HG03469 (cell line): ENCODE data around the gene ECSIT.
"Not testable (repeated sequence)": the region's sequence is repeated elsewhere in the genome, so short reads cannot be mapped to it uniquely, and the experiment has no call there.

Source experiments
- ATAC-seq: cut with Tn5 transposase; IDR thresholded peaks from one replicate; pipeline ENCODE4 v1.9.1; 2021; ENCODE audit warnings: mild to moderate bottlenecking, moderate library complexity, moderate number of reproducible peaks; ENCODE audit not compliant: unreplicated experiment

ECSIT gene

DNA sequence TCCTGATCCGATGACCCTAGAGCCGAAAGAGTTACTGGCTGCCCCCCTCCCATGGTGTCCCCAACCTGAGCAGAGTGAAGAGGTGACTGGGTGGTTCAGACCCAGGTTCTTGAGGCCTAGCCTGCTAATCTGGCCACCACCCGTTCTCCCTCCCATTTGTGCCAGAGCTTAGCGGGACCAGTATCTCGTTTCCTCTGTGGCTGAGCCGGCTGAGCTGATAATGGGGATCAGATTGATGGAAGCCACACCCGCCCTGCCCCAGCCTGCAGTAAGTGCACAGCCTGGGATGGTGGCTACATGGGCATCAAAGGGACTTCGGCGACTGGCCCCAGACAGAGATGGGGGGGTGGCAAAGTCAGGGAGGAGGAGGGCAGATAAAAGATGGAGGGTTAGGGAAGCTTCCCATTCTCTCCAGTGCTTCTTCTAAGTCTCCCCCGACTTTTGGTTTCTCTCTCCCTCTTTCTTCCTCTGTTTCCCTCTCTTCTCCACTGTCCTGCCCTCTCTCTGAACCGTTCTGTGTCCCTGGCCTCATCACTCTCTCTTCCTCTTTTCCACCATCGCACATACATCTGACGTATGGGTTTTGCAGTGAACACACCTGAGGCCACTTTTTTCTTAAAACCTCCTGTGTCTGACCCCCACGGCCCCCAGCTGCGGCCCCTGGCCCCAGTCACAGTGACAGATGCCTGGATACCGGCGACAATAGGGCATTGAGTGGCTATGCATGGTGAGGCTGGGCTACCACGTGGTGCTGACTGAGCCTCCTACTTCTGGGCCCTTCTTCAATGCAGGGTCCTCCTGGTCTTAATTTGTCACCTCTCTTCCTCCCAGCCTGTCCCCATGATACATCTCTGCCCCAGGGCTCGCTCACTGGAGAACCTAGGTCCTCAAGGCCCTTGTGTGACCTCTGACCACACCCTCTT lies 50.5 kb downstream of the ECSIT start:
- no peak for ATAC-seq

DNA sequence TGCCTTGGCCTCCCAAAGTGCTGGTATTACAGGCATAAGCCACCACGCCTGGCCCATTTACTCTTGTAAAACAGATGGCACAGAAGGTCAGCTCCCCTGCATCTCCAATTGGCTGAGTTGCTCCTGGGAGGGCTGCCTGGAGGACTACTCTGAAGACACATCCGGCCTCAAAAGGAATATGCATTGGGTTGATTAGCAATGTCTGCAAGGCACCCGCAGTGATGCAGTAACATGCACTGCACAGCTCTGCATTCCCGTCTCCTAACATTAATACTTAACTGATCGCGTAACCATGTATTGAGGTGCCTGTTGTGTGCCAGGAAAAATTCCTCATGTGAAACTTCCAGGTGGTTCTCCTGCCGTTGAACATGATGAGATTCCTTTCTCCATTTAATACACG lies 53.1 kb downstream of the ECSIT start:
- ATAC-seq = no peak

DNA sequence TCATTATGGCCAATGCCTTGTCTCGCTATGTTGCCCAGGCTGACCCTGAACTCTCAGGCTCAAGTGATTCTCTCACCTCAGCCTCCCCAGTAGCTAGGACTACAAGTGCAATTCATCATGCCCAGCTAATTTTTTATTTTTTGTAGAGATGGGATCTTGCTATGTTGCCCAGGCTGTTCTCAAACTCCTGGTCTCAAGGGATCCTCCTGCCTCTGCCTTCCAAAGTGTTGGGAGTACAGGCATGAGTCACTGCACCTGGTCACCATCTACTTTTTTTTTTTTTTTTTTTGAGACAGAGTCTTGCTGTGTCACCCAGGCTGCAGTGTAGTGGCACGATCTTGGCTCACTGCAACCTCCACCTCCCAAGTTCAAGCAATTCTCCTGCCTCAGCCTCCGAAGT lies 53.6 kb downstream of the ECSIT start:
- ATAC-seq = not testable (repeated sequence)

DNA sequence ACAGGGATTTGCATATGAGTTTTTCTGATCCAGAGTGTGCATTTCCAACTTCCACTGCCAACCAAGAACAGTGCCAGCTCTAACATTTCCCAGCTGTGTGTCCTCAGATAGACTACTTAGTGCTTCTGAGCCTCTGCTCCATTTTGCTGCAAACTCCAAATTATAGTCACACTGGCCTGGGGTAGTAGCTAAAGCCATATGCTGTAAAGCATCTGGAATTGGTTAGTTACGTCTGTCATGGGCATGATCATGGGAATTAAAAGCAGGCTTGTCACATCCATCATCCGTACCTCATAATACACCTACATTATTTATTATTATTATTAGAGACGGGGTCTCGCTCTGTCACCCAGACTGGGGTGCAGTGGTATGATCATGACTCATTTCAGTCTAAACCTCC lies 55.2 kb downstream of the ECSIT start:
- no peak for ATAC-seq

DNA sequence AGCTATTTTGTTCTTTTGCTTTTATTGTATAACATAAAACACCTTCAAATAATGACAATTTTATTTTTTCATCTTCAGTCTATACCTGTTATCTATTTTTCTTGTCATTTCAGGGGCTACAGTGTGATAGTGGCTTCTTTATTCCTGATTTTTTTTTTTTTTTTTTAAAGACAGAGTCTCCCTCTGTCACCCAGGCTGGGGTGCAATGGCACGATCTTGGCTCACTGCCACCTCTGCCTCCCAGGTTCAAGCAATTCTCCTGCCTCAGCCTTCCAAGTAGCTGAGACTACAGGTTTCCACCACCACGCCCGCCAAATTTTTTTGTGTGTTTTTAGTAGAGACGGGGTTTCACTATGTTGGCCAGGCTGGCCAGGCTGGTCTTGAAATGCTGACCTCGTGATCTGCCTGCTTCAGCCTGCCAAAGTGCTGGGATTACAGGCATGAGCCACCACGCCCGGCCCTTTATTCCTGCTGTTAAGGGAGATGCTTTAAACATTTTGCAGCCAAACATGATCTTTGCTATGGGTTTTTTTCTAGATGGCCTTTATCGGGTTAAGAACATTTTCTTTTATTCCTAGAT lies 60.6 kb downstream of the ECSIT start:
- ATAC-seq = not testable (repeated sequence)

DNA sequence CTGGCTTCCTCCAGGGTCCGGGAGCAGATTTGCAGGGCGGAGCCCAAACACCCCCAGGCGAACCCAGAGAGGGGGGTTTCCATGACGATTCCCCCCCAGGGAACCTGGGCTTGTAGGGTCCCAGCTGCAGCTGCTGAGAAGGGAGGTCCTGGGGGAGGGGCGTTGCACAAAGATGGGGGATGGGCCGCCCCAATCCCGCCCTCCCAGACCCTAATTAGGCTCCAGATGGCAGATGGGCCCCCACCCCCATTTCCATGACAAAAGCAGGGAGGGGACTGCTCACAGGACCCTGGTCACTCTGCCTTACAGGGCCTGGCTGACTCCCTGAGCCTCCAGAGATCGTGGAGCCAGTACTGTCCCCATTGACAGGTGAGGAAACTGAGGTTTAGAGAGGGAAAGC lies 63.3 kb downstream of the ECSIT start:
- no peak for ATAC-seq

DNA sequence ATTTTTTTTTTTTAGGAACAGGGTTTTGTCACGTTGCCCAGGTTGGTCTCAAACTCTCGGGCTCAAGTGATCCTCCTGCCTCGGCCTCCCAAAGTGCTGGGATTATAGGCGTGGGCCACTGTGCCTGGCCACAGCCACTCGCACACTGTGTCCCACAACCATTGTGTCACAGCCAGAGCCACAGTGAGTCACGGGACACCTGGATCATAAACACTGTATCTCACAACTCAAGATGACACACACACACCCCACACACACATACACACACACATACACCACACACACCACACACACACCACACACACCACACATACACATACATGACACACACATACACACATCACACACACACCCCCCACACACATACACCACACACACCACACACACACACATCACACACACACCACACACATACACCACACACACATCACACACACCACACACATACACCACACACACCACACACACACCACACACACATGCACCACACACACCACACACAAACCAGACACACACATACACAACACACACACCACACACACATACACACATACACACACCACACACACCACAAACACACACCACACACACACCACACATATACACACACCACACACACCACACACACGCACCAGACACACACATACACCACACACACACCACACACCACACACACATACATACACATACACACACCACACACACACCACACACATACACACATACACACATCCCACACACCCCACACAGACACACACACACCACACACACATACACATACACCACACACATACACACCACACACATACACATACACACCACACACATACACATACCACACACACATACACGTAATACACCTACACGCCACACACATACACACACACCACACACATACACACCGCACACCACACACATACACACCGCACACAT lies 64.3 kb downstream of the ECSIT start:
- no peak for ATAC-seq

DNA sequence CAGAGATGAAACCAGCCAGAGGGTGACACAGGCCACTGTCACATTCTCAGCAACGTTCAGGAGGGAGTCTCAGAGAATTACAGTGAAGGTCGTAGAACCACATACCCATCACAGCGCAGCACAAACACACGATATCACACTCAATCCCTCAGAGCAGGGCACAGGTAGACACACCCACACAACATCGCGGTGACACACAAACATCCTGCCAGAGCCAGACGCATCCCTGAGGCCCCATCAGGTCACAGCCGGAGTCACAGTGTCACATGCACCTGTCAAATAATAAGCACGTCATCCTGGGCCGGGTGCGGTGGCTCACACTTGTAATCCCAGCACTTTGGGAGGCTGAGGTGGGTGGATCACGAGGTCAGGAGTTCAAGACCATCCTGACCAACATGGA lies 65.5 kb downstream of the ECSIT start:
- no peak for ATAC-seq

DNA sequence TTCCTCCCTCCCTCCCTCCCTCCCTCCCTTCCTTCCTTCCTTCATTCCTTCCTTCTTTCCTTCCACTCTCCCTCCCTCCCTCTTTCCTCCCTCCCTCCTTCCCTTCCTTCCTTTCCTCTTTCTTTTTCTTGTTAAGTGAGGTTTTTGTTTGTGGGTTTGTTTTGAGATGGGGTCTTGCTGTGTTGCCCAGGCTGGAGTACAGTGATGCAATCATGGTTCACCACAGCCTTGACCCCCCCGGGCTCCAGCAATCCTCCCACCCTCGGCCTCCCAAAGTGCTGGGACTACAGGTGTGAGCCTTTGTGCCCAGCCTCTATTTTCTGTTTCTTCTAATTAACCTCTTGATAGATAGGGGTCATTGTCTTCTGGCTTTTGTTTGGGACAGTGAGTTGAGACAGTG lies 67.5 kb downstream of the ECSIT start:
- no peak for ATAC-seq

DNA sequence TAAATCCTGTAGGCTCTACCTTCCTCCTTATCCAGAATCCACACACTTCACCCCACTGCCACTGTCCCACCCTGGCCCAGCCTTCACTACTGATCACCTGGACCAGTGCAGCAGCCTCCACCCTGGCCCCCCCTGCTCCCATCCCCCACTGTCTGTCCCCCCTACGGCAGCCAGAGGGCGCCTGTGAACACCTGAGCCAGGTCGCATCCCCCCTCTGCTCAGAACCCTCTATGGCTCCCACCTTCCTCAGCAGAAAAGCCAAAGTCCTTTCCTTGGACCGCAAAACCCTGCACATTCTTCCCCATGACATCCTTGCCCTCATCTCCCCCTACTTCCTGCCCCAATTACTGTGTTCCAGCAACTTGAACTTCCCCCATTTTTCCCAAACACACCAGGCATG lies 68.7 kb downstream of the ECSIT start:
- no peak for ATAC-seq

DNA sequence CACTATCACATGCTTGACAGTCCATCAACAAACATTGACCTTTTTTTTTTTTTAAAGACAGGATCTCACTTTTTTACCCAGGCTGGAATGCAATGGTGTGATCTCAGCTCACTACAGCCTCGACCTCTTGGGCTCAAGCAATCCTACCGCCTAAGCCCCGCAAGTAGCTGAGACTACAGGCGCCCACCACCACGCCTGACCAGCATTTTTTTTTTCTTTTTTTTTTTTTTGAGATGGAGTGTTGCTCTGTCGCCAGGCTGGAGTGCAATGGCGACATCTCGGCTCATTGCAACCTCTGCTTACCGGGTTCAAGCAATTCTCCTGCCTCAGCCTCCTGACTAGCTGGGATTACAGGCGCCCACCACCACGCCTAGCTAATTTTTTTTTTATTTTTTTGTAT lies 70.0 kb downstream of the ECSIT start:
- not testable (repeated sequence) for ATAC-seq

DNA sequence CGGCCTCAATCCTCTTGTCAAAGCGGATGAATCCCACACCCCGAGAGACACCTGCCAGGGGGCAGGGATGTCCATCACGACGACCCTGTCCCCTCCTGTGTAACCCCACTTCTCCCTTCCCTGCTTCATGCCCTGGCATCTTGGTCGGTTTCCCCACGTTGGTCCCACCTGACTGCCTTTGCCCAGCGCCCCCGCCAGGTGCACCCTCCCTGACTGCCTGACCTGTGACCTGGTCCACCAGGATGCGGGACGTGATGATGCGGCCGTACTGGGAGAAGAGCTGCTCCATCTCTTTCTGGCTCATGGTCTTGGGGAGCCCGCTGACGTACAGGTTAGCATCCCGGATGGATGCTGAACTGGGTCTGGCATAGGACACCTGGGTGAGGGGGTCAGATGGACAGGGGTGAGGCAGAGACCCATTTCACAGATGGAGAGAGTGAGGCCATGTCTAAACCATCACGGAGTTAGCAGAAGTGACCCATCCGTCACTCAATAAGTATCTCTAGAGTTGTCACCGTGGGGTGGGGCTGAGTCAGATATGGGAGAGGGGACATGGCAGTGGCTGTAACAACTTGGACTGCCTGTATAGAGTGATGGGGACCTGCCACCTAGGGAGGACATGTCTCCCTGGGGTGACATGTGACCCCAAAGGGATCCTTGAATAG lies 70.6 kb downstream of the ECSIT start:
- no peak for ATAC-seq

DNA sequence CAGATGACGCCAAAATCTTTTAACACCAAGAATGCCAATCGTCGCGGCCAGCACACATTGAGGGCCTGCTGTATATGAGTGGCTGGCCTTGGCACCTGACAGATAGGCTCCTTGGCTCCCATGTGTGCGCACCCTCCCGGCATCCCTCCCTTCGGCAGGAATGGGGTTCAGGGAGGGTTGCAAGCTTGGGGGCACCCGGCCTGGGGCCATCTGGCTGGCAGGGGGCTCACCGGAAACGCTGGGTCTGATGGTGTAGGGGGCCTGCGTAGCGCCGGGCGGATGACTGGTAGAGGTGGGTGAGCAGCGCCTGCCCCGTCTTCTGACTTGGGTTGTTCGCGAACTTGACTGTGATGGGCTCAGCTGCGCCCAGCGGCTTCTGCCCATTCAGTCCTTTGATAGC lies 71.1 kb downstream of the ECSIT start:
- ATAC-seq = no peak

DNA sequence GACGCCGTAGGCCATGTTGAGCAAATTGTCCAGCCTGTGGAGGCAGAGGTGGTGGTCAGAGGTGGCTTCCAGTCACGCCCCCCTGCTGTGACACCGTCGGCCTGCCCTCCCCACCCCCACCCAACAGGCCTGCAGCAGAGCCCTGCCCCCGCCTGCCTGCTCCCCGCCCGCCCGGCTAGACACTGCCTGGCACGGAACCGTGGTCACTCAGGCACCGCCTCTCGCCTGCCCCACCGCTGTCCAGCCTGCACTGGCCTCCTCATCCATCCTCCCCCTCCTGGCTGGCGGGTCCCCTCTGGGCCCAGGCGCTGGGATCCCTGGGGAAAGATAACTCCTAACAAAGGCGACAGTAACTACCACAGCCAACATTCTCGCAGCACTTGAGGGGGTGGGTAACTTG lies 71.8 kb downstream of the ECSIT start:
- no peak for ATAC-seq

DNA sequence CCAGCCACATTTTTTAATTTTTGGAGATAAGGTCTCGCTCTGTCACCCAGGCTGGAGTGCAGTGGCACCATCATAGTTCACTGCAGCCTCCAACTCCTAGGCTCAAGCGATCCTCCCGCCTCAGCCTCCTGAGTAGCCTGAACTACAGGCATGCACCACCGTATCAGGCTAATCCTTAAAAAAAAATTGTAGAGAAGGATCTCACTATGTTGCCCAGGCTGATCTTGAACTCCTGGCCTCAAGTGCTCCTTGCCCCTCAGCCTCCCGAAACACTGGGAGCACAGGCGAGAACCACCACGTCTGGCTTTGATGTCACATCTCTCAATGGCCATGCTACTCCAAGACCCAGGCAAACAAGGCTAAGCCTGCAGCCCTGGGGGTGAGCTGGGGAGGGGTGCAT lies 72.3 kb downstream of the ECSIT start:
- ATAC-seq = no peak
